ENCODE data around the gene RHNO1. TPM values are rescaled to one million over a fixed set of nuclear protein-coding genes. Genes with fewer than 3 reads are reported as not detected.
"Not testable (repeated sequence)": the region's sequence is repeated elsewhere in the genome, so short reads cannot be mapped to it uniquely, and the experiment has no call there.

RHNO1 gene
- total RNA-seq, 2 donors from 2014 or later: 55.0 to 68.2 TPM

DNA sequence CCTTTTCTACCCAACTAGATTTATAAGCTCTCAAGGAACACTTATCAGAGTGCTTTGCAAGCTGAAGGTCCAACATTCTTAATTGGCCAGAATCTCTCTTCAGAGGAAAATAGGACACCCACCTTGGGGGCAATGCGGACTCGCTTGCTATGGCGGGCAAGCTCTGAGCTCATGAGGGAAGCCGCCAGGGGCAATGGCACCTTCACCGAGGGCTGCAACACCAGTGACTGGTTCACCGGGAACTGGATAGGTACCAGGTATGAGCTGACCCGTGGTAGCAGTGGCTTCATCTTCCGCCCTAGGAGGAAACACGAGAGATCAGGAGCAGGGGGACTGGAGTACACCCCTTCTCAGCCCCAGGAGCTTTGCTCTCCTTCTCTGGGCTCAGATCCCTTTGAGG, 12.8 kb upstream of the RHNO1 start:
- no peaks in the 10 kb centered on the region for H3K9me3 Mint-ChIP-seq
- H3K4me1 Mint-ChIP-seq (ENCODE audit: low read depth): peaks cover 23% of the 10 kb centered on the region
- H3K4me3 Mint-ChIP-seq: no peak overlapping the region
- ATAC-seq (replicated peaks in 1 of 2) (no peak), DNase-seq (no peak)
- H3K27me3 Mint-ChIP-seq (ENCODE audit: low read depth): no peaks in the 10 kb centered on the region
- peak overlapping the region; percentile 31 for H3K27ac Mint-ChIP-seq
- H3K36me3 Mint-ChIP-seq (ENCODE audit: insufficient read depth in 2 of 2): peaks cover 17 to 45% of the 10 kb centered on the region in 2 donors

DNA sequence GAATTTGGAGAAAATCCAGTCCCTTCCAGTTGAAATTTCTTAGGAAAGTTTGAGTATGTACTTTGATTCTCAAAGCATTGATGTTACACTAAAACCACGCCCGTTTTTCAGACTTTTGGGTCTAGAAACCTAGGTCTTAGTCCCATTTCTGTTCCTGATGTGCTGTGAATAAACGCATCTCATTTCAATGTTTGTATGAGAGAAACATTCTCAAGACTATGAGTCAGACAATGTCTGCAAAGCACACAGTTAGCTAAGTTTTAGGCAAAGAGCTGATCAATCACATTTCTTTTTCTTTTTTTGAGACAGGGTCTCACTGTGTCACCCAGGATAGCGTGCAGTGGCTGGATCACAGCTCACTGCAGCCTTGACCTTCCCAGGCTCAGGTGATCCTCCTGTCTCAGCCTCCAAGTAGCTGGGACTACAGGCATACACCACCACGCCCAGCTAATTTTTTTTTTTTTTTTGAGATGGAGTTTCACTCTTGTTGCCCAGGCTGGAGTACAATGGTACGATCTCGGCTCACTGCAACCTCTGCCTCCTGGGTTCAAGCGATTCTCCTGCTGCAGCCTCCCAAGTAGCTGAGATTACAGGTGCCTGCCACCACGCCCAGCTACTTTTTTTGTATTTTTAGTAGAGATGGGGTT, 7.9 kb upstream of the RHNO1 start:
- not testable (repeated sequence) for H3K27me3 Mint-ChIP-seq (ENCODE audit: low read depth); DNase-seq; ATAC-seq (replicated peaks in 1 of 2); H3K9me3 Mint-ChIP-seq
- peaks cover 16 to 36% of the 10 kb centered on the region in 2 donors for H3K36me3 Mint-ChIP-seq (ENCODE audit: insufficient read depth in 2 of 2)
- peak overlapping the region in 1 of 2 donors; percentile 32 for H3K4me3 Mint-ChIP-seq
- H3K4me1 Mint-ChIP-seq (ENCODE audit: low read depth): peaks cover 30% of the 10 kb centered on the region
- peak overlapping the region; percentile 92 for H3K27ac Mint-ChIP-seq

DNA sequence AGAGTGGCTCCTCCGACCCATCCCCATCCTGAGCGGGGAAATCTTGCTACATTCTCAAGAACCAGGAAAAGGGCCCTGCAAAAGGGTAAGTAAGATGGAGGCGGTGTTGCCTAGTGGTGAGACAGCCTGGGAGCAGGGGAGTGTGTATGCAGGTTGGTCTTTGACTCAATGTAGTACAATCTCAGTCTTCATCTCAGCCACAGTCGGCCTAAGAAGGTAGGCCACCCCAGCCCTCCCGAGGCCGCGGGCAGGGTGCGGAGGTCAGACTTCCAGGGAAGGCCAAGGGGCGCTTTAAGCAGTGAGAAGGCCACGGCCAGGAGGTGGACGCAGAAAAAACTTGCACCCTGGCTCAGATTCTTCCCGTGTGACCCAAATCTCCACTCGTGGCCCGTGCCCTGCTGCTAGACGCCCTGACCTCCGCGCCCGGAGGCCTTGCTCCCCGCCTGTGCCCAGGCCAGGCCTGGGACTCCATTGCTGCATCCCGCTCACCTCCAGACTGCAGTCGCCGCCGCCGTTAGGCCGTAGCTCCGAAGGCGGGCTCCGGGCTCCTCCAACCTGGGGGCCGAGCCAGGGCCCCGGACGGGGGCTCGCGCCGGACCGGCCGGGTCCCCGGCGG, 484 bp upstream of the RHNO1 start:
- peak; percentile 31 to 36 for DNase-seq
- Mint-ChIP-seq H3K27me3 (ENCODE audit: low read depth) (no peaks in the 10 kb centered on the region), H3K4me3 (peak overlapping the region; percentile 97 to 98), H3K27ac (peak overlapping the region; percentile 96), H3K36me3 (ENCODE audit: insufficient read depth in 2 of 2) (peaks cover 21 to 28% of the 10 kb centered on the region in 2 donors), H3K9me3 (no peaks in the 10 kb centered on the region), H3K4me1 (ENCODE audit: low read depth) (peaks cover 56% of the 10 kb centered on the region)
- peak; percentile 72 to 73 for ATAC-seq (replicated peaks in 1 of 2)

DNA sequence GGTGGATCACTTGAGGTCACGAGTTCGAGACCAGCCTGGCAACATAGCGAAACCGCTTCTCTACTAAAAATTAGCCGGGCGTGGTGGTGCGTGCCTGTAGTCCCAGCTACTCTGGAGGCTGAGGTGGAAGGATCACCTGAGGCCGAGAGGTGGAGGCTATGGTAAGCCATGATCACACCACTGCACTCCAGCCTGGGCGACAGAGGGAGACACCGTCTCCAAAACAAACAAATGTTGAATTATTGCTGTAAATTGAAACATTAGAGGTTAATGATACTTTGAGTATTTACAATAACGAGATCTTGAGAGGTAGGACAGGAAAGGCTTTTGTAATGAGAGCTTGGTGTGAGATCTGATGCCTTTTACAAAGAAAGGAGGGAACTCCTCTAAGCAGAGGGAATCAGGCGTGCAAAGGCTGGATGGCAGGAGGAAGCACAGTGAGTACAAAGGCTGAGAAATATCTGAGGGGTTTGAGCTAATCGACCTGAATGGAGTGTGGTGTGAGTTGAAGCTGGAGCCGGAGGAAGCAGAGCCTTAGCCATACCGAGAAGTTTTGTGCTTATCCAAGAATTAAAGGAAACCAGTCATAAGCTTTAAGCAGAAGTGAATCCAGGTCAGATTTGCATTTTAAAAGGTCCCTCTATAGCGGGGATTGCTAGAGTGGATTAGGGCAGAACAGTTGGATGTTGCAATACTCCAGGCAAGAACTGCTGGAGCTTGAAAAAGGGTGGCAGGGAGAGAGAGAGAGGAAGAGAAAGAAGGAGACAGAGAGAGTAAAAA, 1.1 kb downstream of the RHNO1 start:
- Mint-ChIP-seq H3K27me3 (ENCODE audit: low read depth) (no peaks in the 10 kb centered on the region), H3K27ac (peak overlapping the region; percentile 86), H3K36me3 (ENCODE audit: insufficient read depth in 2 of 2) (peaks cover 21 to 25% of the 10 kb centered on the region in 2 donors), H3K9me3 (no peaks in the 10 kb centered on the region), H3K4me1 (ENCODE audit: low read depth) (peaks cover 52% of the 10 kb centered on the region), H3K4me3 (peak overlapping the region; percentile 88 to 90)
- DNase-seq (no peak), ATAC-seq (replicated peaks in 1 of 2) (no peak)

DNA sequence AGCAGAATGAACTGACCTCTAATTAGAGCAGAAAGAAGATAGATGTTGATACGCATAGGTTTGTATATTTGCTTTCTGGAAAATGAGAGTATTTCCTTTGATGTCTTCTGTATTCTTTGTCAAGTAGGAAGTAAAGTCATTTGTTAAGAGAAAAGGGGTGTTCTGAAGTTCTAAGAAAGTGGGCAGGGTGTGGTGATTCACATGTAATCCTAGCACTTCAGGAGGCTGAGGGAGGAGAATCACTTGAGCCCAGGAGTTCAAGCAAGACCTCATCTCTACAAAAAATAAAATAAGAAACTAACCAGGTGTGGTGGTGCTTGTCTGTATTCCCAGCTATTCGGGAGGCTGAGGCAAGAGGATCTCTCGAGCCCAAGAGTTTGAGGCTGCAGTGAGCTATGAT, 2.8 kb downstream of the RHNO1 start:
- H3K4me3 Mint-ChIP-seq: peak overlapping the region; percentile 88 to 90
- ATAC-seq (replicated peaks in 1 of 2) (peak; percentile 27 to 42), DNase-seq (no peak)
- peaks cover 51% of the 10 kb centered on the region for H3K4me1 Mint-ChIP-seq (ENCODE audit: low read depth)
- H3K36me3 Mint-ChIP-seq (ENCODE audit: insufficient read depth in 2 of 2): peaks cover 17% of the 10 kb centered on the region in 2 donors
- H3K27me3 Mint-ChIP-seq (ENCODE audit: low read depth): no peaks in the 10 kb centered on the region
- H3K27ac Mint-ChIP-seq: peak overlapping the region; percentile 79
- no peaks in the 10 kb centered on the region for H3K9me3 Mint-ChIP-seq

DNA sequence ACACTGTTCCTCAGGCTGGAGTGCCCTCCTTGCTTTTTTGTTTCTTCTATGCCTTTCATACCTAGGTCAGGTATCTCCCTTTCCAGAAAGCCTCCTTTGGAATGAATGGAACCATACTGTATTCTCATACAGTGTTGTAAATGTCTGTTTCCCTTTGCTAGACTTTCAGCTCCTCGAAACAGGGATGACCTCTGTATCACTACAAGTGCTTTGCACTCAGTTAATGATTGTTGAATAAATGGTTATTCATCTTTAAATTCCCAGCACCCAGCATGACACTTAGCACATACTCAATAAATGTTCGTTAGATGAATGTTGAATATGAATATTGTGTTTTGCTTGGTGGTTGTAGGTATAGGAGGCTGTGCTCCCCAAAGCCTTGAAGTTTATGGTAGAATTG, 7.8 kb downstream of the RHNO1 start:
- no peaks in the 10 kb centered on the region for H3K27me3 Mint-ChIP-seq (ENCODE audit: low read depth)
- DNase-seq: no peak
- no peak overlapping the region for H3K4me3 Mint-ChIP-seq
- H3K27ac Mint-ChIP-seq: peak overlapping the region; percentile 1
- peaks cover 25% of the 10 kb centered on the region for H3K4me1 Mint-ChIP-seq (ENCODE audit: low read depth)
- peaks cover 3 to 16% of the 10 kb centered on the region in 2 donors for H3K36me3 Mint-ChIP-seq (ENCODE audit: insufficient read depth in 2 of 2)
- H3K9me3 Mint-ChIP-seq: no peaks in the 10 kb centered on the region
- ATAC-seq (replicated peaks in 1 of 2): no peak

DNA sequence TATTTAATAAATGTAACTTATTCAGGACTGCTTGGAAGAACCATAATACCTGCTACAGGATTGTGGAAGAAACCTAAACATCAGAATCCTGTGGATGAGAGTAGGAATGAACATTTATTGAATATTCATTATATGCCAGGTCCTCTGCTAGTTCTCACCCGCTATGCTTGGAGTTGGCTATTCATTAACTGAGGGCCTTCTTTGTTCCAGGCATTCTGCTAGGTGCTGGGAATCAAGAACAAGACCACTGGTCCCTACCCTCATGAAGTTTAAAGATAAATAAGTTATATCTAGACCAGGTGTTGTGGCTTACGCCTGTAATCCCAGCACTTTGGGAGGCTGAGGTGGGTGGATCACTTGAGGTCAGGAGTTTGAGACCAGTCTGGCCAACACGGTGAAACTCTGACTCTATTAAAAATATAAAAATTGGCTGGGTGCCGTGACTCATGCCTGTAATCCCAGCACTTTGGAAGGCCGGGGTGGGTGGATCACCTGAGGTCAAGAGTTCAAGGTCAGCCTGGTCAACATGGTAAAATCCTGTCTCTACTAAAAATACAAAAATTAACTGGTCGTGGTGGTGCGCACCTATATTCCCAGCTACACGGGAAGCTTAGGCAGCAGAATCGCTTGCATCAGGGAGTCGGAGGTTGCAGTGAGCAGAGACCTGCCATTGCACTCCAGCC, 9.9 kb downstream of the RHNO1 start:
- Mint-ChIP-seq H3K4me3 (no peak overlapping the region), H3K9me3 (no peaks in the 10 kb centered on the region), H3K27me3 (ENCODE audit: low read depth) (no peaks in the 10 kb centered on the region), H3K27ac (no peak overlapping the region), H3K36me3 (ENCODE audit: insufficient read depth in 2 of 2) (peaks cover 3 to 17% of the 10 kb centered on the region in 2 donors), H3K4me1 (ENCODE audit: low read depth) (peaks cover 24% of the 10 kb centered on the region)
- no peak for ATAC-seq (replicated peaks in 1 of 2)
- no peak for DNase-seq

DNA sequence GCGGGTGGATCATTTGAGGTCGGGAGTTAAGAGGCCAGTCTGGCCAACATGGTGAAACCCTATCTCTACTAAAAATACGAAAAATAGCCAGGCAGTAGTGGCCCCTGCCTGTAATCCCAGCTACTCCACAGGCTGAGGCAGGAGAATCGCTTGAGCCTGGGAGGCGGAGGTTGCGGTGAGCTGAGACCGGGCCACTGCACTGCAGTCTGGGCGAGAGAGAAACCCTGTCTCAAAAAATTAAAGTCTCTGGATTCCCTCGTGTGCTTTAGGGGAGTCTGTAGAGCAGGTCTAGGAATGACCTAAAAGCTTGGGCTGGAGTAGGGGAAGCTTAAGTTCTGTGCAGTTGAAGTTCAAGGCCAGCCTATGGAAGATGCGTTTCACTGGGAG, 13.0 kb downstream of the RHNO1 start:
- peaks cover 3 to 17% of the 10 kb centered on the region in 2 donors for H3K36me3 Mint-ChIP-seq (ENCODE audit: insufficient read depth in 2 of 2)
- peak overlapping the region; percentile 88 to 89 for H3K4me3 Mint-ChIP-seq
- DNase-seq: no peak
- peaks cover 24% of the 10 kb centered on the region for H3K4me1 Mint-ChIP-seq (ENCODE audit: low read depth)
- ATAC-seq (replicated peaks in 1 of 2): no peak
- no peaks in the 10 kb centered on the region for H3K9me3 Mint-ChIP-seq
- H3K27ac Mint-ChIP-seq: peak overlapping the region; percentile 74
- H3K27me3 Mint-ChIP-seq (ENCODE audit: low read depth): no peaks in the 10 kb centered on the region

DNA sequence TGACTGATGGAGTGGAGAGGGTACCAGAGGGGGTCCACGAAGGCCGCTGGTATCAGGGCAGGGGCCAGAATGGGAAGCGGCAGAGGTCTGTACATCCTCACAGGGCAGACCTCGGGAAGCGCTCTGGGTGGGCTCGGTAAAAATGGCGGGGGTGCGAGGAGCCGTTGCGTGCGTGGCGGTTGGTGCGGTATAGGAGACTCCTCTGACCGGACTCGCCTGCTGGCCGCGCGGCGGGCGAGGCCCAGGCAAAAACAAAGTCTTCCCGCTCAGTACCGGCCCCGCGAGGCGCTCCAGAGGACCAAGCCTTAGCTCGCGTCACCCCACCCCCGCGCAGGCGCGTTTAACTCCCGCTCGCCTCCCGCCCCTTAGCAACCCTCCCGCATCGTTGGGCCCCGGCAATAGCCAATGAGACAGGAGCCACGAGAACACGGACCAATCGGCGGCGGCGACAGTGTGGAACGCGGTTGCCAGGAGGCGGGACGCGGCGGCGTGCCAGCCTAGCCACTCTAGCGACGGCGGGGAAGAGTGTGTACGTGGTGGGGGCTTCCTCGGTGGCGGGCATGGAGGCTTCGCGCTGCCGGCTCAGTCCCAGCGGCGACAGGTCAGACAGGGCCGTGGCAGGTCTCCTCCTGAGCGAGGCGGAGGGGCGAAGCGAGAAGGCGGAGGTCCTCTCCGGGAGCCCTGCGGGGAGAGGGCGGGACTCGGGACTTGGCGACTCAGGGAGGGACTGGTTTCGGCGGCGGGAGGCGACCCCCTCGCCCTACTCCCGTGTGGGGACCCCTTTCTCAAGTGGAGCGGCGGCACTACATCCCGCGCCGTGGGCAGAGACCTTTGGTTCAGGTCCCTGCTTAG, 13.6 kb downstream of the RHNO1 start, which contains the start of gene TULP3:
TULP3 (plus strand) TSS at position 504 of the 852 bp plus-strand sequence; CDS start at position 561, 57 bp downstream.
- H3K36me3 Mint-ChIP-seq (ENCODE audit: insufficient read depth in 2 of 2): peaks cover 1 to 16% of the 10 kb centered on the region in 2 donors
- peaks cover 24% of the 10 kb centered on the region for H3K4me1 Mint-ChIP-seq (ENCODE audit: low read depth)
- no peaks in the 10 kb centered on the region for H3K9me3 Mint-ChIP-seq
- ATAC-seq (replicated peaks in 1 of 2) (peak; percentile 99), DNase-seq (peak; percentile 97 to 99)
- H3K27ac Mint-ChIP-seq: peak within 1 kb of the TSS; percentile 74
- H3K4me3 Mint-ChIP-seq: peak within 1 kb of the TSS; percentile 88 to 89
- no peaks in the 10 kb centered on the region for H3K27me3 Mint-ChIP-seq (ENCODE audit: low read depth)

DNA sequence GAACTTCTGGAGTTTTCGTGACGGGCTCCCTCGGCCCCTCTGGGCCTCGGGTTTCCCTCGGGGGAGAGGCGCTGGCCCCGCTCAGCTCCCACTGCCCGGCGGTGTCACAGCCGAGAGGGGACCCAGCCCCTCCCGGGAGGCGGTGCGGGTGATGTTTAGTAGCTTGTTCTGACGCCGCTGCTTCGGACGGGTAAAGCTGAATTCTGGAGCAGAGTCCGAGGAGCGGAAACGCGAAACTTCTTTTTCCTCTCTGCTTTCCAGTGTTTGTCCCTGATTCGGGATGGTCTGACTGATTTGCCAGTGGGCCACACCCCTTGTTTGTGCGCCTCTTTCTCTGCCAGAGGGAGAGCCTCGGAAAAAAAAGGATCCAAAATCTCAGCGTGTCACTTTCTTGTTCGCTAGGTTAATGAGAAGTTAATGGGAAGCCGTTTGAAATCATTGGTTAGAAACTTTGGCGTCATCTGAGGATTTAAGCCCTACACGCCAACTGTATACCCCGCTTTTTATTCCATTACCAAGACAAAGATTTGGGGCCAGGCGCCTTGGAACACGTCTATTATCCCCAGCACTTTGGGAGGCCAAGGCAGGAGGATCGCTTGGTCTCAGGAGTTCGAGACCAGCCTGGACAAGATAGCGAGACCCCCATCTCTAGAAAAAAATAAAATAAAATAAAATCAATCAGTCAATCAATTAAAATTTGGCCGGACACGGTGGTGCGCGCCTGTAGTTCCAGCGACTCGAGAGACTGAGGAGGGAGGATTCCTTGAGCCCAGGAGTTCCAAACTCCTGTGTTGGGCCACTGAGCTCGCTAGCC, 14.4 kb downstream of the RHNO1 start:
- Mint-ChIP-seq H3K9me3 (no peaks in the 10 kb centered on the region), H3K27me3 (ENCODE audit: low read depth) (no peaks in the 10 kb centered on the region), H3K4me1 (ENCODE audit: low read depth) (peaks cover 24% of the 10 kb centered on the region), H3K36me3 (ENCODE audit: insufficient read depth in 2 of 2) (peaks cover 1 to 8% of the 10 kb centered on the region in 2 donors), H3K27ac (no peak overlapping the region), H3K4me3 (peak overlapping the region; percentile 88 to 89)
- peak; percentile 28 to 45 for DNase-seq
- ATAC-seq (replicated peaks in 1 of 2): peak; percentile 8 to 18

DNA sequence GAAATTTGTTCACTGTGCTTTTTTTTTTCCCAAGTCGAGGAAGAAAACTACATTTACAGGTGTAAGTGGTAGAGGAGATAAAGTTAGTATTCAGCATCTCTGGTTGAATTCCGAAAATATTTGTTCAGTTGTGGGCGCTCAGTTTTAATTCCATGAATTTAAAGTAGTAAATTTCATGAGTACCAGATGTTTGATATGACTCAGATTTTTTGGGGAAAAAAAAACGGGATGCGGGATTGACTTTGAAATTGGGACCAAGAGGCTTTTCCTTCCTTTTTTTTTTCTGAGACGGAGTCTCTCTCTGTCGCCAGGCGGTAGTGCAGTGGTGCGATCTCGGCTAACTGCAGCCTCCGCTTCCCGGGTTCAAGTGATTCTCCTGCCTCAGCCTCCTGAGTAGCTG, 15.2 kb downstream of the RHNO1 start:
- DNase-seq: no peak
- no peak for ATAC-seq (replicated peaks in 1 of 2)
- no peaks in the 10 kb centered on the region for H3K27me3 Mint-ChIP-seq (ENCODE audit: low read depth)
- H3K36me3 Mint-ChIP-seq (ENCODE audit: insufficient read depth in 2 of 2): peaks cover 1 to 7% of the 10 kb centered on the region in 2 donors
- no peak overlapping the region for H3K27ac Mint-ChIP-seq
- peaks cover 24% of the 10 kb centered on the region for H3K4me1 Mint-ChIP-seq (ENCODE audit: low read depth)
- peak overlapping the region; percentile 42 to 88 for H3K4me3 Mint-ChIP-seq
- H3K9me3 Mint-ChIP-seq: no peaks in the 10 kb centered on the region
